Caco-2 (cell line): ENCODE data around the gene SNAPC4. TPM values are rescaled to one million over a fixed set of nuclear protein-coding genes. Genes with fewer than 3 reads are reported as not detected.
A peak's percentile ranks its signal among the peaks of the same experiment; 100 is the strongest.

Experiments
- BruUV-seq: library from RNA; stranded (reverse); fragments of 400-500 nt; replicated peaks from 2 replicates; lab custom pipeline; 2021; lab: Mats Ljungman, UMichigan
- CTCF ChIA-PET: fragments of 300-600 bp; sonication (Branson Sonifier 250); formaldehyde crosslinking; loops from one replicate; lab custom pipeline; 2022; ENCODE audit warnings: antibody characterized with exemption; lab: Charles Lee
- POLR2A ChIA-PET: fragments of 300-600 bp; sonication (Branson Sonifier 250); formaldehyde crosslinking; loops from one replicate; lab custom pipeline; 2022; ENCODE audit warnings: antibody characterized with exemption; lab: Charles Lee
- DNase-seq, 2 experiments: peaks; one replicate each; pipeline versions ENCODE4 v3.0.0 to v3.0.0-alpha.2; 2020 to 2022
- H3K27me3 ChIP-seq: replicated peaks from 2 replicates; pipeline ENCODE4 v1.6.0; 2011; ENCODE audit warnings: low read length; ENCODE audit not compliant: control insufficient read depth, insufficient read depth
- H3K36me3 ChIP-seq: 2 replicates; pipeline ENCODE4 v1.5.1; 2011; ENCODE audit warnings: low read length; ENCODE audit not compliant: control insufficient read depth, insufficient read depth
- H3K4me1 ChIP-seq: fragments of 250-450 bp; sonication (Bioruptor Pico); 2 replicates; pipeline ENCODE4 v1.5.1; 2020; ENCODE audit warnings: mild to moderate bottlenecking
- H3K4me3 ChIP-seq: 2 replicates; pipeline ENCODE4 v1.5.1; 2011; ENCODE audit warnings: low read depth, mild to moderate bottlenecking, control low read depth, low read length
- H3K9me3 ChIP-seq: fragments of 250-450 bp; sonication (Bioruptor Pico); 2 replicates; pipeline ENCODE4 v1.5.1; 2020; ENCODE audit warnings: mild to moderate bottlenecking, moderate library complexity
- H3K27ac Mint-ChIP-seq: one replicate; pipeline ENCODE4 v1.8.0; 2022; ENCODE audit warnings: mixed read lengths; ENCODE audit not compliant: unreplicated experiment
- H3K27me3 Mint-ChIP-seq: one replicate; pipeline ENCODE4 v1.8.0; 2022; ENCODE audit warnings: mixed read lengths; ENCODE audit not compliant: insufficient read depth, unreplicated experiment
- H3K36me3 Mint-ChIP-seq: one replicate; pipeline ENCODE4 v1.8.0; 2022; ENCODE audit warnings: mild to moderate bottlenecking, mixed read lengths; ENCODE audit not compliant: insufficient read depth, unreplicated experiment
- H3K4me1 Mint-ChIP-seq: one replicate; pipeline ENCODE4 v1.8.0; 2022; ENCODE audit warnings: low read depth, mixed read lengths; ENCODE audit not compliant: unreplicated experiment
- H3K4me3 Mint-ChIP-seq: one replicate; pipeline ENCODE4 v1.8.0; 2022; ENCODE audit warnings: mild to moderate bottlenecking, moderate library complexity, mixed read lengths; ENCODE audit not compliant: unreplicated experiment
- H3K9me3 Mint-ChIP-seq: one replicate; pipeline ENCODE4 v1.8.0; 2022; ENCODE audit warnings: mixed read lengths; ENCODE audit not compliant: unreplicated experiment
- CTCF ChIP-seq, 2 experiments: fragments of 200-600 bp in 1 of 2; IDR thresholded peaks; 1 replicate in 1 of 2; 2 replicates in 1 of 2; pipeline versions ENCODE4 v1.5.1 to v1.8.0; 2011 to 2022; ENCODE audit warnings: antibody characterized with exemption in 1 of 2, control low read depth in 1 of 2, inconsistent platforms in 1 of 2, low read depth in 1 of 2, low read length in 1 of 2, mild to moderate bottlenecking in 1 of 2, moderate library complexity in 1 of 2; ENCODE audit not compliant: insufficient read depth in 1 of 2, severe bottlenecking in 1 of 2, unreplicated experiment in 1 of 2
- intact Hi-C: fragments of 100-400 bp; cut with micrococcal nuclease; formaldehyde crosslinking; loops from one replicate; pipeline ENCODE4 v1.10.0; 2022; ENCODE audit not compliant: unreplicated experiment
- total RNA-seq: library from RNA; stranded (reverse); gene quantifications from 2 replicates; pipeline ENCODE4 v1.2.3, GENCODE V29; 2022

Gene SNAPC4
- total RNA-seq, 1 experiment from 2014 or later, result 15.3 TPM

GRCh38 chr9:136359774-136360718 is 39.9 kb downstream of the SNAPC4 start:
- Mint-ChIP-seq H3K9me3 (no peaks in the 10 kb centered on the region), H3K4me3 (no peak overlapping the region), H3K4me1 (no peaks in the 10 kb centered on the region), H3K27me3 (no peaks in the 10 kb centered on the region), H3K36me3 (peaks cover 50% of the 10 kb centered on the region), H3K27ac (peak overlapping the region; percentile 2)
- Histone ChIP-seq H3K27me3 (no peaks in the 10 kb centered on the region), H3K9me3 (no peaks in the 10 kb centered on the region), H3K4me1 (peaks cover 7% of the 10 kb centered on the region), H3K4me3 (no peak overlapping the region), H3K36me3 (no peaks in the 10 kb centered on the region; the same call in 1 of the 2 replicates)
- intact Hi-C loops, result loop anchor here (5.0 kb wide), 2 partner anchors 33 to 37 kb away; partner anchors contain the start of gene GPSM1
- DNase-seq, result no peak
- TF ChIP-seq CTCF (IDR thresholded peaks at IDR 0.05; ENCODE audit: insufficient read depth in 1 of 2, low read depth in 1 of 2, low read length in 1 of 2, severe bottlenecking in 1 of 2, unreplicated experiment in 1 of 2), result no peak
- POLR2A ChIA-PET, result no interaction called here
- no TSS peak for BruUV-seq
- CTCF ChIA-PET, result no interaction called here

GRCh38 chr9:136358888-136359287 is 41.1 kb downstream of the SNAPC4 start:
- H3K36me3 Mint-ChIP-seq, result peaks cover 61% of the 10 kb centered on the region
- Histone ChIP-seq H3K4me1 (peaks cover 11% of the 10 kb centered on the region), H3K9me3 (no peaks in the 10 kb centered on the region), H3K4me3 (no peak overlapping the region), H3K36me3 (no peaks in the 10 kb centered on the region; the same call in 1 of the 2 replicates), H3K27me3 (no peaks in the 10 kb centered on the region)
- no peak overlapping the region for H3K27ac Mint-ChIP-seq
- intact Hi-C loops, result no loop called here
- TF ChIP-seq CTCF (IDR thresholded peaks at IDR 0.05; ENCODE audit: insufficient read depth in 1 of 2, low read depth in 1 of 2, low read length in 1 of 2, severe bottlenecking in 1 of 2, unreplicated experiment in 1 of 2), result no peak
- H3K9me3 Mint-ChIP-seq, result no peaks in the 10 kb centered on the region
- H3K4me3 Mint-ChIP-seq, result no peak overlapping the region
- BruUV-seq, result no TSS peak
- ChIA-PET CTCF (no interaction called here), POLR2A (no interaction called here)
- no peak for DNase-seq
- no peaks in the 10 kb centered on the region for H3K4me1 Mint-ChIP-seq
- no peaks in the 10 kb centered on the region for H3K27me3 Mint-ChIP-seq

- H3K9me3 Mint-ChIP-seq, result no peaks in the 10 kb centered on the region
- CTCF ChIA-PET, result no interaction called here
- H3K27ac Mint-ChIP-seq, result no peak overlapping the region
- POLR2A ChIA-PET, result no interaction called here
- DNase-seq, result no peak
- H3K27me3 Mint-ChIP-seq, result no peaks in the 10 kb centered on the region
- Histone ChIP-seq H3K27me3 (no peaks in the 10 kb centered on the region), H3K9me3 (no peaks in the 10 kb centered on the region), H3K4me3 (no peak overlapping the region), H3K36me3 (no peaks in the 10 kb centered on the region; the same call in 1 of the 2 replicates), H3K4me1 (peaks cover 12% of the 10 kb centered on the region)
- no TSS peak for BruUV-seq
- intact Hi-C loops, result no loop called here
- no peaks in the 10 kb centered on the region for H3K4me1 Mint-ChIP-seq
- H3K36me3 Mint-ChIP-seq, result peaks cover 64% of the 10 kb centered on the region
- no peak overlapping the region for H3K4me3 Mint-ChIP-seq
- TF ChIP-seq CTCF (IDR thresholded peaks at IDR 0.05; ENCODE audit: insufficient read depth in 1 of 2, low read depth in 1 of 2, low read length in 1 of 2, severe bottlenecking in 1 of 2, unreplicated experiment in 1 of 2), result no peak
Measured at GRCh38 chr9:136358016-136358415, 42.0 kb downstream of the SNAPC4 start.
